Measurements from ENCODE around the gene LMO7. TPM values are rescaled to one million over a fixed set of nuclear protein-coding genes. Genes with fewer than 3 reads are reported as not detected.
"Not testable (repeated sequence)": the region's sequence is repeated elsewhere in the genome, so short reads cannot be mapped to it uniquely, and the experiment has no call there.

LMO7 gene
- total RNA-seq, 1 experiment from 2014 or later, result 20.4 TPM

DNA sequence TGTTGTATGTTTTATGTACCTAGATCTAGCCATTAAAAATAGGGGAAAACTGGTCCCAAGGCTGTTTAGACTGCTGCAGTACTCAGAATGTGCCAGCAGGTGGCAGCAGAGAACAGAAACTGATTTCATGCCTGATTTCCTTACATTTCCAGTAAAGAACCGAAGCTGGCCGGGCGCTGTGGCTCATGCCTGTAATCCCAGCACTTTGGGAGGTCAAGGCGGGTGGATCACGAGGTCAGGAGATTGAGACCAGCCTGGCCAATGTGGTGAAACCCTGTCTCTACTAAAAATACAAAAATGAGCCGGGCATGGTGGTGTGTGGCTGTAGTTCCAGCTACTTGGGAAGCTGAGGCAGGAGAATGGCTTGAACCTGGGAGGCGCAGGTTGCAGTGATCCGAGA lies 59.8 kb downstream of the LMO7 start:
- H3K9me3 ChIP-seq (ENCODE audit: control insufficient read depth, low read depth, low read length); H2BK120ac ChIP-seq (ENCODE audit: low read depth, low read length, poor library complexity, severe bottlenecking); H2AFZ ChIP-seq (ENCODE audit: low read length); H3K4me3 Mint-ChIP-seq; H3K14ac ChIP-seq (ENCODE audit: insufficient read depth, low read length); H3K23ac ChIP-seq (ENCODE audit: insufficient read length, low read depth, low read length); H3K27me3 ChIP-seq (ENCODE audit: insufficient read depth, low read length); H3K18ac ChIP-seq (ENCODE audit: insufficient read length, low read depth, low read length); H4K5ac ChIP-seq (ENCODE audit: insufficient read length, low read depth, low read length); H2BK12ac ChIP-seq (ENCODE audit: insufficient read length, low read depth, low read length); H3K27ac ChIP-seq (ENCODE audit: insufficient read length, low read depth, low read length); H3K27me3 Mint-ChIP-seq (ENCODE audit: low read depth); H3K23me2 ChIP-seq (ENCODE audit: insufficient read length, low read depth, low read length, poor library complexity, severe bottlenecking); H3T11ph ChIP-seq (ENCODE audit: low read length); H2BK20ac ChIP-seq (ENCODE audit: low read depth, low read length, poor library complexity, severe bottlenecking); H3K9ac ChIP-seq (ENCODE audit: extremely low read depth, insufficient read length, low read length); H3K79me1 ChIP-seq (ENCODE audit: insufficient read depth, low read depth, low read length, poor library complexity, severe bottlenecking); H2BK5ac ChIP-seq (ENCODE audit: insufficient read length, low read length); H3K4me1 ChIP-seq (ENCODE audit: insufficient read depth, low read length); H3K56ac ChIP-seq (ENCODE audit: insufficient read length, low read depth, low read length); H2BK15ac ChIP-seq (ENCODE audit: low read depth, low read length); H4K20me1 ChIP-seq (ENCODE audit: control insufficient read depth, insufficient read depth, insufficient read length); H3K4me2 ChIP-seq (ENCODE audit: insufficient read depth, insufficient read length, low read length); H2AK5ac ChIP-seq (ENCODE audit: insufficient read length, low read length); H3K27ac Mint-ChIP-seq; H3K79me2 ChIP-seq (ENCODE audit: insufficient read depth, low read length); H3K4ac ChIP-seq (ENCODE audit: low read depth, low read length); H4K91ac ChIP-seq (ENCODE audit: insufficient read length, low read depth, low read length); H4K8ac ChIP-seq (replicated peaks; ENCODE audit: insufficient read length, low read depth, low read length): not testable (repeated sequence)
- peak; percentile 70 for DNase-seq
- Mint-ChIP-seq H3K4me1 (peaks cover 11 to 24% of the 10 kb centered on the region in 2 experiments), H3K36me3 (ENCODE audit: insufficient read depth in 1 of 3, low read depth in 3 of 3) (peaks cover 27 to 36% (median 31%) of the 10 kb centered on the region in 3 experiments), H3K9me3 (peaks cover 23 to 35% of the 10 kb centered on the region in 2 experiments)
- TF ChIP-seq, protein P1, sequence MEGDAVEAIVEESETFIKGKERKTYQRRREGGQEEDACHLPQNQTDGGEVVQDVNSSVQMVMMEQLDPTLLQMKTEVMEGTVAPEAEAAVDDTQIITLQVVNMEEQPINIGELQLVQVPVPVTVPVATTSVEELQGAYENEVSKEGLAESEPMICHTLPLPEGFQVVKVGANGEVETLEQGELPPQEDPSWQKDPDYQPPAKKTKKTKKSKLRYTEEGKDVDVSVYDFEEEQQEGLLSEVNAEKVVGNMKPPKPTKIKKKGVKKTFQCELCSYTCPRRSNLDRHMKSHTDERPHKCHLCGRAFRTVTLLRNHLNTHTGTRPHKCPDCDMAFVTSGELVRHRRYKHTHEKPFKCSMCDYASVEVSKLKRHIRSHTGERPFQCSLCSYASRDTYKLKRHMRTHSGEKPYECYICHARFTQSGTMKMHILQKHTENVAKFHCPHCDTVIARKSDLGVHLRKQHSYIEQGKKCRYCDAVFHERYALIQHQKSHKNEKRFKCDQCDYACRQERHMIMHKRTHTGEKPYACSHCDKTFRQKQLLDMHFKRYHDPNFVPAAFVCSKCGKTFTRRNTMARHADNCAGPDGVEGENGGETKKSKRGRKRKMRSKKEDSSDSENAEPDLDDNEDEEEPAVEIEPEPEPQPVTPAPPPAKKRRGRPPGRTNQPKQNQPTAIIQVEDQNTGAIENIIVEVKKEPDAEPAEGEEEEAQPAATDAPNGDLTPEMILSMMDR (conservative IDR thresholded peaks at IDR 0.05), result peak; percentile 91
- WGBS (ENCODE audit: extremely low coverage, insufficient read length, low lambda C conversion rate), result no CpG with 5 or more reads among the region's 8 CpGs
